Coronary artery (tissue), 2 donors: ENCODE data around the gene ABCB10.

Experiments used
- DNase-seq: peaks from one replicate; pipeline ENCODE4 v3.0.0-alpha.2; 2017; ENCODE audit warnings: low spot score
- H3K27ac ChIP-seq, 2 donors: fragments of 200-600 bp; sonication (generic); one replicate each; pipeline ENCODE4 v1.5.1; 2016 to 2019
- H3K4me3 ChIP-seq: fragments of 200-600 bp; sonication (generic); 2 replicates; pipeline ENCODE4 v1.5.1; 2016; ENCODE audit warnings: mild to moderate bottlenecking, moderate library complexity
- CTCF ChIP-seq: fragments of 200-600 bp; sonication (generic); IDR thresholded peaks from one replicate; pipeline ENCODE4 v1.5.1; 2019; ENCODE audit warnings: antibody characterized with exemption

The ABCB10 gene

DNA sequence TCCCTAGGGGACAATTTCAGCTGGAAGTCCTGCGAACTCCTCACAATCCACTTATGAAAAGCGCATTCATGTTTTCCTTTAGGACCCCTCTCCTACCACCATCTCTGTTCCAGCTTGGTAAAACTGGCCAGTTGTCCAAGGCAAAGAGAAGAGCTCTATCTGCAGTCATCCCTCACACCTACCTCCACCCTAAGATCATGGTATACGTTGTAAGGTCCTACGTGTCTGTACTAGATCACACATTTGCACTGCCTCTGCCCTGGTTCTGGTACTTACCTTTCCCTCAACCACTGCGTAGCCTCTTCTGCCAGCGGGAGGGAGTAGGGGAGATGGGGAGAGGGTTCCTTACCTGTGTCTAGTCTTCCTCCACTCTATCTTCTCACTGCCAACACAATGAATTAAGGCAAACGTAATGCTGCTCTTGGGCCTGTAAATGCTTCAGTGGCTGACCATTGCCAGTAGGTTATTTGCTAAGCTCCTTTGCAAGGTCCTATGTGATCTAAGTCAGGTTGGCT lies 49.6 kb downstream of the ABCB10 start:
- no peak for DNase-seq
- no peak for TF ChIP-seq CTCF
- peak overlapping the region; percentile 96 for H3K4me3 ChIP-seq
- peak overlapping the region; percentile 92 to 98 for H3K27ac ChIP-seq

DNA sequence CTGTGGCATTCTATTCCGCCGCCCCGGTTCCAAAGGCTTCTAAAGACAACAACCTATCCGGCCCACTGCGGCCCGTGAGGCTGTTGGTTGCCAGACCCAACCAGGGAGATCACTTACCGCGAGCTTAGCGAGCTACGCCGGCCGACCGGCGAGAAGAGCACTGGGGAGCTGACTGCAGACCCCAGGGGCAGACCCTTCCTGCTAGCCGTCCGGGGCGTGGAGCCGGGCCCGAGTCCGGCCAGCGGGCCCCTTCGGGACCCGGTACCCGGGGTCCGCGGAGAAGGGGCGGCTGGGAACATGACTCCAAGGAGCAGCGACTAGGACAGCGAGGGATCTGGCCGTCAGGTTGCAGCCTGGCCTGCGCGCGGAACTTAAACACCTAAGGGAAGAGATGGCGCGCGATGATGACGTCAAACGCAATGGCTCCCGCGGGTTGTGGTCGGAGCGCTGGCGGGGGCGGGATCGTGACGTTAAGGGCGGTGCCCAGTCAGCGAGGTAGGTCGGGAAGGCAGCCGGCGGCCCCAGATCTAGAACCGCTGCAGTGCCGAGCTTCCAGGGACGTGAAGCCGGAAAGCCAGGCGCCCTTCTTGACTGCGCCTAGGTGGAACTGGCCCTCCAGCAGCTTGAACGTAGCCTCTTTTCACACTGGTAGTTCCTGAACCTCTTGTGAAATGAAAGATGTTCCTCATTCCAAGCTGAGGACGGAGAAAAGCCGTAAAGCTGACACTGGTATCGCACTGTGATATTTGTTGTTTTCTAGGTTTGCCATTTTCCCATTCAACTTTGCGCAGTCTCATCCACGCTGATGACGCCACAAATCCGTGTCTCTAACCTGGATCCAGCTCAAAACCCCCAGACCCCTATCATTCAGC lies 50.3 kb downstream of the ABCB10 start, which contains the start of gene NUP133:
Gene NUP133, minus strand, starts transcription at position 391 of the 872 bp plus-strand sequence. Its CDS starts 92 bp downstream, at position 299.
- no peak for TF ChIP-seq CTCF
- peak; percentile 98 for DNase-seq
- peak within 1 kb of the TSS; percentile 92 to 98 for H3K27ac ChIP-seq
- H3K4me3 ChIP-seq, result peak within 1 kb of the TSS; percentile 96

DNA sequence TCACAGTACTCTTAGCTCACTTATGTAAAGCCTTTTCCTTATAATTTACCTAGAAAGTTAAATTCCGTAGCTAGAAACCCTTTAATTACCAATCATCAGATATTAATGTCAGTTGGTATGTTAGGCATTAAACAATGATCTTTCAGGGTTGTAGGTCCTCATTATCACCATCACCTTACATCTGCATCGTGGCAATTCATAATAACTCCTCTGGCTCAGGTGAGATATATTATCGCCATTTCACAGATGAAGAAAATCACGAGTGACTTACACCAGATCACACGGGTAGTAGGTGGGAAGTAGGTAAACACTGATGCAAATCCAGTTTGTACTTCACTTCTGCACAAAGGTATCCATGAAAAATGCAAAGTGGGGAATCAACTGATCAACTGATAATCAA lies 51.0 kb downstream of the ABCB10 start:
- no peak for TF ChIP-seq CTCF
- H3K27ac ChIP-seq, result peak overlapping the region; percentile 92 to 98
- peak overlapping the region; percentile 96 for H3K4me3 ChIP-seq
- DNase-seq, result no peak

DNA sequence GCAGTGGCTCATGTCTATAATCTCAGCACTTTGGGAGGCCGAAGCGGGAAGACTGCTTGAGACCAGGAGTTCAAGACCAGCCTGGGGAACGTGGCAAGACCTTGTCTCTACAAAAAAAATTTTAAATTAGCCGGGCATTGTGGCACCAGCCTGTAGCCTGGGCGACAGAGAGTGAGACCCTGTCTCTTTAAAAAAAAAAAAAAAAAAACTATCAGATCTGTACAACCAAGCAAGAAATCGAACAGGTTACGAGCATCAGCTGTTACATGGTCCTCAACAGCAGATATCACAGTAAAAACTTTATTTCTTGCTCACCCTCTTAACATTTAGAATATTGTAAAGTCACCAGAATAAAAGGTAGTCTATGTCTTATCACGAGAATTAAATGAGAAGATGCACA lies 51.9 kb downstream of the ABCB10 start:
- H3K4me3 ChIP-seq, result no peak overlapping the region
- no peak for TF ChIP-seq CTCF
- no peak overlapping the region for H3K27ac ChIP-seq
- no peak for DNase-seq

GRCh38 chr1:229495782-229496181 lies 62.7 kb downstream of the ABCB10 start:
- DNase-seq, result no peak
- no peak overlapping the region for H3K4me3 ChIP-seq
- no peak for TF ChIP-seq CTCF

GRCh38 chr1:229487181-229487580 lies 71.3 kb downstream of the ABCB10 start:
- H3K4me3 ChIP-seq, result no peak overlapping the region
- no peak for TF ChIP-seq CTCF
- no peak overlapping the region for H3K27ac ChIP-seq
- no peak for DNase-seq

More at GRCh38 chr1:229495782-229496181, 62.7 kb downstream of the ABCB10 start:
- no peak overlapping the region for H3K27ac ChIP-seq

DNA sequence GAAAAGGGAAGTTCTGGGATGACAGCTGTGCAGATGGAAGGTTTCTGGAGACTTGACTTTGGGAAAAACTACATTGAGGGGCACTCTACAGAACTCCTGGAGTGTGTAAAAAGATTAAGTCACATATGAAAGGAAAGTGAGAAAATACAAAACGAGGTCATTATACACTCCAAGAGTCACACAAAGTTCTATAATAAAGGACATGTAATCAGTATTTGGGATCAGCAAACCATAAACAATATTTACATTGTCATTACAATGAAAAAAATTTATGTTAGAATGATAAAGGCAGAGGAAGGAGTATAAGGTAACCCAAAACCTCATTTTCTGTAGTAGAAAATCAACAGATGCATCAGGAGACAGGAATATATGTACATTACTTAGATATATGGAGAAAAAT lies 73.2 kb downstream of the ABCB10 start:
- no peak for TF ChIP-seq CTCF
- no peak for DNase-seq
- no peak overlapping the region for H3K27ac ChIP-seq
- H3K4me3 ChIP-seq, result no peak overlapping the region
